Measurements from ENCODE around the gene PFDN1. TPM values are rescaled to one million over a fixed set of nuclear protein-coding genes. Genes with fewer than 3 reads are reported as not detected.
A peak's percentile ranks its signal among the peaks of the same experiment; 100 is the strongest.

The PFDN1 gene
- total and polyA plus RNA-seq, 9 of the 15 experiments (the other 6 are each of a cell fraction or from before 2014, with no cell fraction given), result 45.5 to 215 (median 78.0) TPM

GRCh38 chr5:140244525-140245025, 58.3 kb downstream of the PFDN1 start (continued):
- TF ChIP-seq PKNOX1 (IDR thresholded peaks at IDR 0.05) (peak; percentile 66; the same call in 1 of the 2 replicates), ERF (CRISPR knock-in tag; IDR thresholded peaks at IDR 0.05) (no peak), IRF1 (CRISPR knock-in tag; IDR thresholded peaks at IDR 0.05; ENCODE audit: borderline replicate concordance) (no peak), ZNF134 (CRISPR knock-in tag; conservative IDR thresholded peaks at IDR 0.05) (no peak), TARDBP (IDR thresholded peaks at IDR 0.05) (no peak), STAT6 (CRISPR knock-in tag; IDR thresholded peaks at IDR 0.05) (no peak), HIVEP1 (CRISPR knock-in tag; IDR thresholded peaks at IDR 0.05) (no peak), ATF3 (IDR thresholded peaks at IDR 0.05) (no peak), ATF3 (CRISPR knock-in tag; conservative IDR thresholded peaks at IDR 0.05) (no peak), NR2C2 (CRISPR knock-in tag; IDR thresholded peaks at IDR 0.05) (no peak), NR2C2 (tag; IDR thresholded peaks at IDR 0.05) (no peak), SIN3B (IDR thresholded peaks at IDR 0.05; ENCODE audit: low read depth) (no peak), BDP1 (IDR thresholded peaks at IDR 0.05; ENCODE audit: insufficient read depth, insufficient read length) (no peak), RFX5 (IDR thresholded peaks at IDR 0.05; ENCODE audit: low read depth, low read length) (no peak), POLR2AphosphoS5 (IDR thresholded peaks at IDR 0.05; ENCODE audit: control insufficient read depth, insufficient read depth, low read depth, low read length) (peak; percentile 29; the same call in 1 of the 2 replicates), ZNF280B (CRISPR knock-in tag; IDR thresholded peaks at IDR 0.05) (no peak), MEIS2 (IDR thresholded peaks at IDR 0.05; ENCODE audit: partially characterized antibody) (peak; percentile 30), POLR2H (tag; IDR thresholded peaks at IDR 0.05; ENCODE audit: low read depth) (no peak), CREB5 (CRISPR knock-in tag; IDR thresholded peaks at IDR 0.05) (no peak), CREB1 (IDR thresholded peaks at IDR 0.05) (no peak), CREB1 (CRISPR knock-in tag; IDR thresholded peaks at IDR 0.05) (no peak), THRAP3 (IDR thresholded peaks at IDR 0.05; ENCODE audit: borderline replicate concordance) (no peak)

Measured in K562 (cell line).